ENCODE measurements around the gene SLC9C1.

Gene SLC9C1

DNA sequence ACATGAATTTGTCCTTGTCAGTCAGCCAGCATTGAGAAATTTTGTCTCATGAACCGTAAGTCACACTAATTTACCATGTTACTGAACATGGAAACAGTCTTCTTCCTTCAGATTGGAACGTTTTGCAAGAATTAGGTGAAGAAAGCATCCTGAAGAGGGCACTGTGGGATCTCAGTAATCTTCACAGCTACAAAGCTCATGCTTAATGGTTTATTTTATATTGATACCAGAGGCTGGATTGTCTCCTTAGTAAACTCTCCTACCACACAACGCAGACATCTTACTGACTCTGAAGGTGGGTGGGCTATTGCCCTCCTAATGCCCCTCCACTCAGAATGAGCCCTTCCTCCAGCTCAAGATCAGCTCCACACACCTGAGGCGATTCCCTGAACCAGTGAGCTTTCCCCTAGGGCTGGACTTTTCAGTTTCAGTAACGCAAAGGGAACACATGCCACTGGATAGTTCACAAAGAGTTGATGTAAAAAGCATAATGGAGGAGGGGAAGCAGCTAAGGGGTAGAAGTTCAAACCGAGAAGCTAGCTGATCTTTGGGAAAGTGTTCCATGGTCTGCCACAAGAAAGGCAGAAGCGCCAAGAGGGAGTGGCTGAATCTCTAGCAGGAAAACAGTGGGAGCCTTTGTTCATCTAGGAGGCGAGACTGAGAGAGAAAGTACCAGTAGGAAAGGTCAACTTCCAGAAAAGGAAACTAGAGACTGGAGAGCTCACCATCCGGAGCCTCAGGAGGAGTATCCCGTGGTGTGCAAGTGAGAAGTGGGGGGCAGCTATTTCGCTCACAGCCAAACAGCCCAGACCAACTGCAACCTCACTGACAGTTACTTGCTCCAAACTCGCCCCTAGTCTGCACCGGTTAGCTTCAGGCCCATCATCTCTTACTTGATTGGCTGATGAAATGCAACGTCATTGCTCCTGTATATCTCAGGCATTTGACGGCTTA lies at the start of gene SLC9C1:
TSS of gene SLC9C1 (minus strand) at position 849 of the 954 bp plus-strand sequence. CDS start 7,425 bp downstream, outside the sequence.
- no peak for DNase-seq (ENCODE audit: extremely low read depth in 1 of 2, low read depth in 1 of 2)

DNA sequence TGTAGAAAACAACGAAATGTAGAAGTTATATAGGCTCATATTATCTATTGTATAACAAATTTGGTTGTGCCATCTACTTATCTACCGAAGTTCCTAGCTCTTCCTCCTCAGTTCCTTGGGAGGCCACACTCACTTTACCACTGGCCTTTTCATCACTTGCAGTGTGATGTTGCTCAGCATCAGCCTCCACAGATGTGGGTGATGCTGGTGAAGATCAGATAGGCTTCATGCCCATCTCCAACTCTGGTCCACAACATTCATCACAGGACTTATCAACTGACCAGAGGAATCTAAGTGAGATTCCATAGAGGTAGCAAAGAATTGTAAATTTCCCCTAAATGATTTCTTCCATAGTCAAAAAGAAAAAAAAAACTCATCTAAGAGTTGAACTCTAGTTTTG lies 47.4 kb upstream of the SLC9C1 start:
- no peak for DNase-seq (ENCODE audit: extremely low read depth in 1 of 2, low read depth in 1 of 2)

DNA sequence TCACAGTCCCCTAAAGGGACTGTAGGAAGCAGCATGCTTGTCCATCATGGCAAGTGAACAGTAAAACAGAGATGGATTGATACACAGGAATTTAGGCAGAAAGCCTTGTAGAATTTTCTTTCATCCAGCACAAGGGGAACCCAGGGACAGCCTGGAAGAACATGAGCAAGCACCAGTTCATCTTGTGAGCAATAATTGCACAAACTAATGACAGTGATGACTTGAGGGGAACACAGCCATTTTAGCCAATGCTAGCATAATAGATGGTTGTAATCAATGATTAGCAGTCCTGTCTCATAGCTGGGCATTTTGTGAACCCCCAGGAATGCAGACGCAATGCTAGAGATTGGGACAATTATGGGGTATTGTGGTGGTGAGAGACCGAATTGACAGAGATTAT lies 45.6 kb upstream of the SLC9C1 start:
- DNase-seq (ENCODE audit: extremely low read depth in 1 of 2, low read depth in 1 of 2) = no peak

DNA sequence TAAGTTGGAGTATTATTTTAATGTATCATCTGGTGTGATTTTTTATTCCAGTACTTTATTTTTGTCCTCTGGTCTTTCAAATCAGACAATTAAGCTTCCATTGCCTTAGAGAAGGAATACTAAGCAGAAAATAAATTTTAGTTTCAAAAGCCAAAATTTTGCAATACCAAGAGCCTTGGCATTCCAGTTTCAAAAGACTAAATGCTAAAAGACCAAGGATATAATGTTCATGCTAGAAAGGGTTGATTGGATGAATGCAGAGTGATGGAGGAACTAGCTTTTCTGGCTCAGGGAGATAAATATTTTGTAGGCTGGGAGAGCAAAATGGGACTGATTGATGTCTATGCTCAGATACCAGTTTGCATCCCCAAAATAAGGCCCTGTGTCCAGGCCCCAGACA lies 45.1 kb upstream of the SLC9C1 start:
- DNase-seq (ENCODE audit: extremely low read depth in 1 of 2, low read depth in 1 of 2) = no peak

DNA sequence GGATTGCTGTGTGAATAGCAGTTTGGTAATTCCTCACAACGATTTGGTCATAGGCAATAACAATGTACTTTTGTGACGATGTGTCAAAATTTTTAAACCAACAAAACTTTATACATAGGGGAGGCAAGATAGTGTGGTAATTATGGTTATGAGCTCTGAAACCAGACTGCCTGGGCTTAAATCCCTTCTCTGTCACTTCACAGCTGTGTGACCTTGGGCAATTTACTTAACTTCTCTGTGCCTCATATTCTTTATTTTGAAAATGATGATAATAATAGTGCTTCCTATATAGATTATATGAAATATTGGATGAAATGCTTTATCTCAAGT lies 44.7 kb upstream of the SLC9C1 start:
- DNase-seq (ENCODE audit: extremely low read depth in 1 of 2, low read depth in 1 of 2) = no peak

DNA sequence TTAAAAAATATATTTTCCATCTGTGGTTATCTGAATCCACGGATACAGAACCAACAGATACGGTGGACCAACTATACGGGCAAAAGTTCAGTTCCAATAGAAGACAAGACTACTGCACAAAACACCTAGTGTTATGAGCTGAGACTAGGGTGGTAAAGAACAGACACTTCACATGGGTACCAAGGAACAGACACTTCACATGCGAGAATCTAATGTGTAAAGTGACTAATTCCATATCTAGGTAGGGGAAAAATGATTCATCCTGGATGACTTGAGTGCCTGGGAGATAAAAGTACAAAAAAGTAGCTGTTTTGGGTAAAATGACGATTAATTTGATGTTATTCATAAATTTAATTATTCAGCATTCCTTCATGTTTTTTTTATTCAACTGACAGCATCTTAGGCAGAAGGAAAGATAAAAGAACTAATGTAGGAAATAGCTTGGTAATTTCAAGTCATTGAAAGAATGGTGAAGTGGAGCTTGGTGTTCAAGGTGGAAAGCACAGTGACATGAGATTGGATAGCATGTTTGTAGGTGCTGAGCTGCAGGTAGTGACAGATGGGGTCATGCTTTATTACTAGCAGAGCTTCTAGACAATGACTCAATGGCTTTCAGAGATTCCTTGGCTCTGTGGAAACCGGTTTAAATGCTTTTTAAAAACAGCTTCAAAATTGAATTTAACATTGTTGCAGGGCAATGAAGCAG lies 44.2 kb upstream of the SLC9C1 start:
- no peak for DNase-seq (ENCODE audit: extremely low read depth in 1 of 2, low read depth in 1 of 2)

DNA sequence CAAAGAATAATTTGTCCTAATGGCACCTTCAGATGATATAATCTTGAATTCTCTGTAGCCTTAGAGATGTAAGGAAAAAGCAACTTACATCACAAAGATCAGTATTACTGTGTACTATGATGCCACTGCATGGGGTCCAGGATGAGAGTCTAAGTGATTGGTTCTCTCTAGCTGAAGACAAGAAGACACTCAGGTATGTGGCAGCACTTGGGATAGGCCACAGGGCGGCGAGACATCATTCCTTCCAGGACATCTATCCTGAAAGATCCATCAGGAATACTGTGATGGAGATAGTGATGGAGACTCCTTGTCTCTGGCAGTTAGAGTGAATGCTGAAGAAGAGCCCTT lies 41.4 kb upstream of the SLC9C1 start:
- no peak for DNase-seq (ENCODE audit: extremely low read depth in 1 of 2, low read depth in 1 of 2)

DNA sequence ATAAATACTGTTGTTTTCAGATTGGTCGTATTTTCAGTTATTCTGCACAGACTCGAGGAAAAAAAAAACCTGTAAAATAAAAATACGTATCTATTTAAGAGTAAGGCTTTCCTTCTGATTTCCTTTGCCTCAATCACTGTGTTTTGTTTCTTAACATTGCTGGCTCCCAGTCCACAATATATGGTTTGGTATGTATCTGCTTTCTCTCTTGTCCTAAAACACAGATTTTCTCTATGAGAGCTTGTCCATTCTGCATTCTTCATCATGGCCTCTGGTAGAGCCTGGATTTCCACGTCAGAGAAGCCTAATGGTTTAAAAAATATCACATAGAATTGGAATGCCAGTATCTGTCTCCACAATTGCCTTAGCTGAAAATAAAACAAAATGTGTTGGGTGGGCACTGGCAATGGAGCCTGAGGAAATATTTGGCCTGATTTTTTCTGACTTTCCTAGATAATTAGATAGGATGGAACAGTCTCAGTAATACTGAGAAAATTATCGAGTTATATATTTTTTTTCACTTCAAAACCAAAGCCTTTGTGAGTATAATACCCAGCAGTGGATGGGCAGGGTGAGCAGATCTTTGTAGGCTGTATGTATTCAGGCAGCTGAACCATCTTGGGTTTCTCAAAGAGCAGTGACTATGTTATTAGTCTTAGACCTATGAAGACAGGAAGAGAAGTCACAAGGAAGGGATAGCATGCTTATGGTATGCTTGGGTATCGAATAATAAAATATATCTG lies 40.8 kb upstream of the SLC9C1 start:
- DNase-seq (ENCODE audit: extremely low read depth in 1 of 2, low read depth in 1 of 2) = no peak

DNA sequence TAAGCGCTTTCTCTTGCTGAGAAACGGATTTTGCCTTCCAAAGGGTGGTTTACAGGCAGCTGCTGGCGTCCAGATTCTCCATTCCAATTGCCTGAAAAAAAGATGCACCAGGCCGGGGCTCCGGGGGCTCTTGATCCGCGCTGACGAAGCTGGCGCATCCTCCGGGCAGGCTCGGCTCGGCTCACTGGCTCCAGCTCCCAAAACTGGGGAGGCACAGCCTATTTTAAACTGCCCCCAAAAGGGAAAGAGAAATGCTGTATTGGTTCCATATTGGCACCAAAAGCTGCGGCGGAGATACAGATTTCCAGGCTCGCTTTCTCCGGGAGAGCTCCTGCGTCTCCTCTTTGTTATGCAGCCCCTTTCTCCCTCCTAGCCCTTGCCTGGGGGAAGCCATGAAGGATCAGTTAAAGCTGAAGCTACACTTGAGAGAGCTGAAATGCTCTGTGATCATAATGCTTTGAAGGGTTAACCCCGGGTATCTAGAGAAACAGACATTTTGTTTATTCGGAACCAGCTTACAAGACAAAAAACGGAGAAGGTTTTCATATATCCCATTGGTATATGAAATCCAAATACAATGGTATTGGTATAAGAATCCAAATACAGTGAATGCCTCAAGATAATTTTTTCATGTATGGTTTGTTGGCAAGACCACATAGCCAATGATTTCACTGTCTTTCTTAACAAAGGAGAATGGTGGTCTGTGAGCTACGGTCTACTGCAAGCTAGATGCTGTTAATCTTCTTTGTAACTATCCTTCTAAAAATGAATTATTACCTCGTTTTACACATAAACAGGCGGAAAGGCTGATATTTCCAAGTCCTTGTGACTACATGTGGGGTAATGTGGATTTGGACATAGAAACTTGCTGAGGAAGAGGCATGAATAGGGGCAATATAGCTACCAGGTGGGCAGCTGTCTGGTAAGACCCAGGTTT lies 39.6 kb upstream of the SLC9C1 start:
- DNase-seq (ENCODE audit: extremely low read depth in 1 of 2, low read depth in 1 of 2) = no peak

DNA sequence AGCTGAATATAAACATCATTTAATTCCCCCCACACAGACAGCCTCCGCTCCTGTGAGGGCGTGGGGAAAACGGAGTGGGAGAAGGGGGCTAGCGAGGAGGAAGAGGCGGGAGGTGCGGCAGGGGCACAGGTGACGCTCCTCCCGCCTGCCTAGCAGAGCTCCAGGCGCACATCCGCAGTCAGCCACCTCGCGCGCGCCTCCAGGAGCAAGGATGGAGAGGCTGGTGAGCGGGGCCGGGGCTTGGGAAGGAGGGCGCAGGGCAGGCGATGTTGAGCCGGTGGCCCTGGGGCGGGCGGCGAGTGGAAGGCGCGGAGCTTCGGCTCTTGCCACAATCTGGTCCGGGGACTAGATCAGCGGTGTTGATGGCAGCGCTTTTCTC lies 39.0 kb upstream of the SLC9C1 start, which contains the start of gene CD200:
TSS of gene CD200 (plus strand) at position 155 of the 379 bp plus-strand sequence. CDS start at position 212, 57 bp downstream.
- DNase-seq (ENCODE audit: extremely low read depth in 1 of 2, low read depth in 1 of 2) = peak; percentile 31

DNA sequence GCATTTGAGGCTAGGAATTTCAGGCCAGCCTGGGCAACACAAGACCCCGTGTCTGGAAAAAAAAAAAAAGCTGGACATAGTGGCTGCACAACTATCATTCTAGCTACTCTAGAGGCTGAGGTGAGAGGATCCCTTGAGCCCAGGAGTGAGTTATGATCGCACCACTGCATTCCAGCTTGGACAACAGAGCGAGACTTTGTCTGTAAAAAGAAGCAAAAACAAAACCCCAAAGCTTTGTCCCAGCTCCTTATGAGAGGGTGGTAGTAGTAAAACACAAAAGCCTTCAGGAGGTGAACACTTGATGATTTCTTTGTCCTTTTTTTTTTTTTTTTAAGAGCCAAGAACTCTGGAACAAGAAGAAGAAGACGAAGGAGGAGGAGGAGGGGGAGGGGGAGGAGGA lies 37.8 kb upstream of the SLC9C1 start:
- no peak for DNase-seq (ENCODE audit: extremely low read depth in 1 of 2, low read depth in 1 of 2)

DNA sequence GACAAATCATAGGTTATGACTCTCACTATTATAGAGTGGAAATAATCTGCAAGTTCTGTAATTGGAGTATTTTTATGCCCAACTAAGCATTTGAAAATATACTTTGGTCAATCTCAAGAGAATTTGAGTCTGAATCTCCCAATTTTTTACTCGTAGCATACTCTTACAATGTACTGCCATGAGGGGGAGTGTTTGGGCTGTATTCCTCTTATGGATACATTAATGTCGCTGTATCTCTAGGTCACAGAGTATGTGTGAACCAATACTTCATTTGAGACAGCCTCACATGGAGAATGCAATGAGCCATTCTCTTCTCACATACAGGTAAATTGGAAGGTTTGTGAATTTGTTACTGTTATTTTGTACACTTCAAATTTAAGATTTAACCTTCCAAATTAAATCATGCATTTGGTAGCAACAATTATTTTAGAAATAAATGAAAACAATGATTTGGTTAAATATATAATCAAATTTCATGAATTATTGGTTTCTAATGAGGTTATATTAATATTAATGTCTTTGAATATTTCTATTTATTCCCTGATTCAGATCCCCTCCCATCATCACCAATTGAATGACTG lies 33.4 kb upstream of the SLC9C1 start:
- DNase-seq (ENCODE audit: extremely low read depth in 1 of 2, low read depth in 1 of 2) = no peak

DNA sequence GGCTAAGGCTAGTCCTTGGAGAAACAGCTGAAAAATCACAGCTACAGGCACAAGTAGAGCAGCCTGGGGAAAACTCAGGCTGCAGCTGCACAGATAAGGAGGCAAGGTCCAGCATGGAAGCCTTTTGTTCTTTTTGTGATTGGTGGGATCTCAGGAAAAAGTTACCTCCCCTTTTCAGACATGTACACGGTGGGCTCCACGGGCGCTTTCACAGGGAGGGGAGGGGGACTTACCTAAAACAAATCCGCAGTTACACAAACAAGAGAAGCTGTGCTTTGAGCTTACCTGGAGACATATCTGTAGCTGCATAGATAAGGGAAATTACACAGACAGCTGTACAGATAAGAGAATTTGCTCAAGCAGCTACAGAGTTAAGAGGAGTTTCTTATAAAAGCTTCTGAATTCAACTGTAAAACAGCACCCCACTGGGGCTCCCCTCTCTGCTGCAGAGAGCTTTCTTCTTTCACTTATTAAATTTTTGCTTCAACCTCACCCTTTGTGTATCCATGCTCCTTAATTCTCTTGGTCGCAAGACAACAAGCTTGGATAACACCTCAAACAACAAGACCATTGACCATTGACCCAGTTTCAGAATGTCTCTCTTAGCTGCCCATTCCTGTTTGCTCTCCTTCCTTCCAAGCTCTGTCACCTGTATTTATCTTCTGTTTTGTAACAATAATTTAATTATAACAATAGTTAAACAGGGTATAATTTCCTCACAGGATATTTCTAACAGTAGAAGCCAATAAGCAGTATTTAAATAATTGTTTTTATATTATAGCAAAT lies 28.0 kb upstream of the SLC9C1 start:
- DNase-seq (ENCODE audit: extremely low read depth in 1 of 2, low read depth in 1 of 2) = no peak

DNA sequence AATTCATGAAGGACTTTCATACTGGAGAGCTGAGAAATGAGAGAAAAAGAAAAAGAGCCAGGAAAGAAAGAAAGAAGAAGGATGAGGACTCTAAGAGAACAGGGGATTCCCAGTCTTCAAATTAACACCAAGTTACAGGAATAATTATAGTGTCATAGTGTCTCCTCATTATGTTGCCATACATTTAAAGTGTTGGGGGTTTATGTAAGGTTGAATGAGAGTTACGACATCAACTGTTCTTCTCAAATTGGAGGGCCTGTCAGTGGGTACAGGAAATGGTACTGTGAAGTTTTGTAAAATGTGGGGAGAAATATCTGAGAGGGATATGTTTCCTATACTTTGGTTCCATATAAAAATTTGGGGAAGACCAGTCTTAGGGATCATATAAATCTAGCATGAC lies 26.7 kb upstream of the SLC9C1 start:
- no peak for DNase-seq (ENCODE audit: extremely low read depth in 1 of 2, low read depth in 1 of 2)

DNA sequence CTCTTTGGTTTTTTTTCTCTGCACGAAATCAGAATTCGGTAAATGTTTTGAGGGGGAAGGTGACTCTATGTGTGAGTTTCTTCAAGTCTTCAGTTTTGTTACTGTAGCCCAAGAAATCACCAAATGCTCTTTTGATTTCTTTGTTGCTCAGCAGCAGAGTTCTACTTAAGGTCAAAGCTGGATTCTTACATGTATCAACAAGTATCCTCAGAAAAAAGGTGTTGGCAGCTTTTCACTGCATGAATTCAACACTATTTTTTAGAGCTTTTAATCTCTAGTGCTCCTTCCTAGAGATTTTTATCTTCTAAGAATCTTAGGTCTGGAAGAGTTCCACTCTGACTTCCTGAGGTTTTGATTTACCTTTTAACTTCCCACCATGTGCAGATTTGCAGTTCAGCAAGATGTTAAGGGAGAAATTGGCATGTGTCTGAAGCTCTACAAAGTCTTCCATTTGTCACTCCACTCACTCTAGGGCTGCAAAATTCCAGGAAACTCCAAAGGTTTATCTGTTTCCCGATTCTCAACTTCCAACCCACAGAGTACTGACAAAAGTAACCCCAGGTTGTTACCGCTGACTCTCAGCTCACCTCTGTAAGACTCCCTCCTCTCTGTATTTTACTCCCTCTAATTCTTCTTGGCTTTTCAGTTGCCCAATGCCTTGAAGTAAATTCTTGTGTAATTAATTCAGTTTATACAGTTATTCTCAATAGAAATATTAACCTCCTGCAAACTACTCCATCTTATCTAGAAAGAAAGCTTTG lies 25.7 kb upstream of the SLC9C1 start:
- no peak for DNase-seq (ENCODE audit: extremely low read depth in 1 of 2, low read depth in 1 of 2)

DNA sequence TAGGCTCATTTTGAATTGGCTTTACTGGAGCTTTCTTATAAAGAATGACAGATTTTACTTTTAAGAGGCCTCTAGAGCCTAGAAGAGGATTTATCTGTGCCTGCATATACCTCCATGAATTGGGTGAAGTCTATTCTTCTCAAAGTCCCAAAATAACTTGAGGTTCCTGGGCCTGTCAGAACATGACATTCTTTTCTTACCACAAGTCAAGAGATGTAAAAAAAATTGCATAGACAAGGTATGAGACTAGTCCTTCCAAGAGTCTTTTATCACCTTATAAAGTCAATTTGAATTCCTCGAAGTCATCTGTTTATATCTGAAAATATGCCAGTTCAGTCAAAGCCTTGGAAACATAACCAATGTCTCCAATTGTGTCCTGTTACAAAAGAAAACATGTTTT lies 21.8 kb upstream of the SLC9C1 start:
- DNase-seq (ENCODE audit: extremely low read depth in 1 of 2, low read depth in 1 of 2) = no peak

DNA sequence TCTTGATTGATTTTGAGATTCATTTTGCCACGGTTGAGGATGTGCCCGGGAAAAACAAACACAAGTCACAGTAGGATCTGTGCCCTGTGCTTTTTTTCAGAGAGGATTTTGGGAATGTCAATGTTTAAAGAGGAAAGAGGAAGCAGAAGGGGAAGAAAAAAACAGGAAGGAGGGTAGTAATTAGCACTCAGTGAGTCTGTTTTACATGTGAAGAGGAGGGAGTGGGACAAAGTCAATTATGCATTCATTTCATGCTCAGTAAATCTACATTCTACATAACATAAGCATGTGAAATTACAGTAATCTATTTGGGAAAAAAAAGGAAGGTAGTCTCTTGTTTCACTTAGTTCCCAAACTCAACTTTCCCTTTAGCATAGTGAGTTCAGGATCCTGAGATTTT lies 20.6 kb upstream of the SLC9C1 start:
- DNase-seq (ENCODE audit: extremely low read depth in 1 of 2, low read depth in 1 of 2) = no peak

DNA sequence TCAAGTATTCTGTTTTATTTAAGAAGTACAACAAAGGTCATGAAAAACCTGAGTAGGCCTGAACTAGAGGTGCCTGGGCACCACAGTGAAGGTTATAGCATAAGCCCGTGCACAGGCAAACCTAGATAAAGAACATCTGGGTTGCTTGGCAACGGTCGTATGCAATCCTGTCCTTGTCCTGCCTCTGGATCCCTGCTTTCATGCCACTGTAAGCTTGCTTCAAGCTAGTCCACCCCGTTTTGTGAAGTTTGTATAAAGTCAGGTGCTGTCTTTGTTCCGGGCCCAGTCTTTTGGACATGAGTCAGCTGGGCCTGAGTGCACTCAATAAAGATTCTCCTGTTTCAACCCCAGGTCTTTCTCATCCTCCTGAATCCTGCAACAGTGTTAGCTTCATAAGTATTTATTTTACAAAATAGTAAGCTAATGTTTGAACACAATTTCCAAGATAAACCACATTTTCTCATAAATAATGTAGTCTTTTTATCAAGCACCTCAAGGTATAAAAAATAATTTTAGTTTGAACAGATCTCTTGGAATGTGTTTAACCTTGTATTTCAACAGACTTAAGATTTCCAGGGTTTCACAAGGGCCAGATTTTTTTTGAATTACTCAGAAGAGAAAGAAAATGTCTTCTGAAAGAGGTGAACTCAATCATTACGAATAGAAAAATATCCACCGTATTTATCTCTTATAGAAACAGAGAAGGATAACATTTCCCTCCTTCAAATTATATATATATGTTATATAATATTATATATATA lies 14.3 kb upstream of the SLC9C1 start:
- DNase-seq (ENCODE audit: extremely low read depth in 1 of 2, low read depth in 1 of 2) = no peak

All from stimulated activated CD8-positive, alpha-beta memory T cell treated with anti-CD3 and anti-CD28 coated beads, Interleukin-7, amount 100 ng/mL, for 48 hours (primary cell).